NCI-H510A (cell line): ENCODE data around the gene TMEM263.
"Not testable (repeated sequence)": the region's sequence is repeated elsewhere in the genome, so short reads cannot be mapped to it uniquely, and the experiment has no call there.

ENCODE experiments used
- DNase-seq: peaks from one replicate; lab custom pipeline; 2025; lab: John Stamatoyannopoulos, UW

TMEM263 gene

DNA sequence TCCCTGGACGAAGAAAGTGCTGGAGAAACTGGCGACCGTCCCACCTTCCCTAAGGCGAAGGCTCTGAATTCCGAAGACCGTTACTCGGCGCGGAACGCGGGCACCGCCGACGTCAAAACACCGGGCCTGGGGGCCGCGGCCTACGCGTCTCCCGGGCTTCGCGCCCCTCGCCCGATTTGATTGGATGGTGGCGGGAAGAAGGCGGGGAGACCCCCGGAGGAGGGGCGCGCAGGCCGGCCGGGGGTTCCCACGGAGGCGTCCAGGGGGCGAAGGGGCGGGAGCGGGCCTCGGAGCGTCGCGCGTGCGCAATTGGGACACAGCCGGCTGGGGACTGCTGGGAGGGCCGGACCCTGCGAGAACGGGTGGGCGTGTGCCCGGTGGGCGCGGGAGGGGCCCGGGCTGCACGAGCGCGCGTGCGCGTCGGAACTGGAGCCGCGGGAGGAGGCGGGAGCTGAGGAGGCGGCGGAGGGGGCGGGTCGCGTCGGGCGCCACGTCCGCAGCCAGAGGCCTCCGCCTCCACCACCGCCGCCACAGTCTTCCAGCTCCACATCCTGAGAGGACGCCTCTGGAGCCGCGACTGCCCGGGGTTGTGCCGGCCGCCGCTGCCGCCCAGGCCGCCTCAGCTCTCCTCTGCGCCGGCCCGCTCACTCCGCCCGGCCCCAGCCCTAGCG lies at the start of gene TMEM263:
Gene TMEM263 (plus strand): TSS at position 531 of the 671 bp plus-strand sequence. CDS start 11,210 bp downstream, outside the sequence.
- peak; percentile 90 for DNase-seq

DNA sequence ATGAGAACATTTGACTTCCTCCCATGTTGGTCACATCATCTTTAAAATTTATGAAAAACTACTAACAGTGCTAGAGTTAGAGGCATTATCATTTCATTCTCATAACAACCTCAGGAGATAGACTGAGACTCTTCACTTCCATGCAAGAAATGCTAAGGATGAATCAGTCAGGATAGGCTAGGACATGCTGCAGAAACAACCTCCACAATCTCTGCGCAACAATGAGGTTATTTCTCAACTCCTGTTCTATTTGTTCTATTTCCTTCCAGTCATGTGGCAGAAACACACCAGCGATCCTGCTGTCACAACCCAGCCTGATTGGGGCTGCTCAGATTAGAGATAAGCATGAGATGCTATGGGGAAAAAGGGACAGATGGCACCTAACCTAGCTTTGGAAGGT lies 49.0 kb upstream of the TMEM263 start:
- no peak for DNase-seq

DNA sequence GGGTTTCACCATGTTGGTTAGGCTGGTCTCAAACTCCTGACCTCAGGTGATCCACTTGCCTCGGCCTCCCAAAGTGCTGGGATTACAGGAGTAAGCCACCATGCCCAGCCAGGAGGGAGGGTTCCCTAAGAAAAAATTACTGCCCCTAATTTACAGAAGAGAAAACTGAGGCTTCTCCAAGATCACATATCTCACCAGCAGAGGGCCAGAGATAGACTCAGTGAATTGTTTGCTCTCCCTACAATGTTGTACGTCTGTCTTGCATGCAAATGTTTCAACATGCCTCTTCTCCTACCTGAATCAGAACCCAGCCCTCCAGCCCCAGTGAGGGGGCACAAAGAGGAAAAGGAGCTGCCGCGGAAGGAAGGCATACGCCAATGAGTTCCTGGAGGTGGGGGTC lies 48.3 kb upstream of the TMEM263 start:
- no peak for DNase-seq

DNA sequence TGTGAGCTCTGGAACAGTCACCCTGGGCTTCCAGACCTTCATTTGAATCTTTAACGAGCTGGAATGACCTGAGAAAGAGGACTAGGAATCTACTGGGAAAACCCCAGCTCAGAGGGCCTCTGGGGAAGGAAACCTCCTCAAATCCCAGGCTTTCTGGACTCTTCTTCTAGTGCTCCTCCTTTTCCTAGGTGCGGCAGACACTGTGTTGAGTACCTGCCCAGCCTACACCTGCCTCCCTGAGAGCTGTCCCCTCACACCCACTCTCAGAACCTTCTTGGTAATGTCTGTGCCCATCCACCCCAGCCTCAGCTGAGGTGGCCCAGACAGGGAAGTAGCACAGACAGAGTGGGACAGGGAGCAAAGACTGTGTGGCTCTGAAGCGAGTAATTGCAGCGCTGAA lies 47.9 kb upstream of the TMEM263 start:
- no peak for DNase-seq

DNA sequence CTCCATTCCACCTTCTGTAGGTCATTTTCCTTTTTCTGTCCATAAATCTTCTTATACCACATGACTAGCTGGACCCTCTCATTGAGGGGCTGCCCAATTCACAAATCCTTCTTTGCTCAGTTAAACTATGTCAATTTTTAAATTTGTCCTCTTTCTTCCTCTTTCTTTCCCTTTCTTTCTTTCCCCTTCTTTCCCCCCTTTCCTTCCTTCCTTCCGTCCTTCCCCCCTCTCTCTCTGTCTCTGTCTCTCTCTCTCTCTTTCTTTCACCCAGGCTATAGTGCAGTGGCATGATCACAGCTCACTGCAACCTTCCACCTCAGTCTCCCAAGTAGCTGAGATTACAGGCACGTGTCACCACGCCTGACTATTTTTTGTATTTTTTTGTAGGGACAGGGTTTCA lies 47.1 kb upstream of the TMEM263 start:
- DNase-seq = no peak

DNA sequence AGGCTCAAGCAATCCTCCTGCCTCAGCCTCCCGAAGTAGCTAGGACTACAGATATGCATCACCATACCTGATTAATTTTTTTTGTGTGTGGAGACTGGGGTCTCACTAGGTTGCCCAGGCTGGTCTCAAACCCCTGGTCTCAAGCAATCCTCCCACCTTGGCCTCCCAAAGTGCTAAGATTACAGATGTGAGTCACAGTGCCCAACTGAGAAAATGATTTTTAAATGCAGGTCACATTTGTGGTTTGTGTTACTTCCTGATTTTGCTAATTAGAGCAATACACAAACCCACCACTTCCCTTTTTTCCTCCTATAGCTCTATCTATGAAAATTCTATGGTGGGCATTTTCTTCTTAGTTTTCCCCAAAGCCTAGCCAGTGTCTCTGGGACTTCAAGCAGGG lies 45.5 kb upstream of the TMEM263 start:
- no peak for DNase-seq

DNA sequence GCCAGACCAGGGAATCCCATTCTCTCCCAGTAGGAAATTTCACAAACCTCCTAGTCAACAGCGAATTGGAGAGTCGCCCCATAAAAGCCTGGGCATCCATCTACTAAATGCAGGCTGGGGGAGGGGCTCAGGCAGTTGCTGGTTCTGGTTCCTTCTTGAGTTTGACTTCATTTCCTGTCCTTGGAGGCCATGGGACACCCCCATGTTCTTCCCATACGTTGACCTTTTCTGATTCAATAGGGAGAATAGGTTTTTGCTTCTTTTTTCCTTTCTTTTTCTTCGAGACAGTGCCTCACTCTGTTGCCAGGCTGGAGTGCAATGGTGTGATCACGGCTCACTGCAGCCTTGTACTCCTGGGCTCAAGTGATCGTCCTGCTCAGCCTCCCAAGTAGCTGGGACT lies 44.1 kb upstream of the TMEM263 start:
- DNase-seq = no peak

DNA sequence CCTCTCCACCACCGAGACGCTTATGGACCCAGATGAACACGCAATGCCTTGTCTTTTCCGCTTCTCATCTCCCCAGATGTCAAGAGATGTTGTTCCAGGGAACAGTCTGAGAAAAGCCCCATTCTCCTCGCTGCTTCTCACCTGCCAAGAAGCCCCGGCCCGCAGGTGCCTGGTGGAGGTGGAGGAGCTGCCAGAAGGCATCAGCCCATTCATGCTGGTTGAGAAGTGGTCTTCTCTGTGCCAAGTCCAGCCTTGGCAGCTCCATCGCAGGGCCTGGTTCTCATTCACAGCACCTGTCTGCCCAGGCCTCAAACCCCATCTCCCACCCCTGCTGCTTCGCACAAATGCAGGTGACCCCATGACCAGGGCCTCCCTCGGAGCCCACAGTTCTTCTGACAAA lies 42.3 kb upstream of the TMEM263 start:
- DNase-seq = no peak

DNA sequence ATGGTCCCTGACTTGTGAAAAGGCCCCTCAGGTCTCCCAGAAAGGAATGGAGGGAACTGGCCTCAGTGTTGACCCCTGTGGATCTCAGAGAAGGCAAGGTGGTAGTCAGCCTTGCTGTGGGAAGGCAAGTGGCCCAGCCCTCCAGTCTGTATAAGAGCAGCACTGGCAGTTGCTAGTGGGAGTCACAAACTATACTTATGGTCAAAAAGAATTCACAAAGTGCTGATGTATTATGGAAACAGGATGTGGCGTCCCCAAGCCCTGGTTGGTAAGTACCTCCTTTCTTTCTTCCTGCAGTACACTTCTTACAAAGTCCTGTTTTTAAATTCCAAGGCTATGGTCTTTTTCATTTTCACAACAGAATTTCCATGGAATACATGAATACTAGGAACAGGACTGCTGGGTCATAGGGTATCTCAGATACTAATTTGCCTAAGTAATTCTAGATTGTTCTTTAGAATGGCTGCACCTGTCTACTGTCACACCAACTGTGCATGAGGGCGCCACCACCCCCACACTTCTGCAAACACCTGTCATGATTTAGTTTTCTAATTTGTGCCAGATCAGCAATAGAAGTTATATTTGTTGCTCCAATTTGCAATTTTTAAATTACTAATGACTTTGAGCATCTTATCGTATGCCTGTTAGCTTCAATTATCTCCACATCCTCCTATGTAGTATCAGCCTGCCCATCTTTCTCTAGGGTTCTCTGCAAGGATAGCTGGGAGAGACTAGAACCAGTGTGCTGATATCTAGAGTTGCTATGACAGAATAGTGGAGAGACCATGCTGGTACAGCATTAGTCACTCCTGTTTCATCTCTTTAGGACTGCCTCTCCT lies 40.7 kb upstream of the TMEM263 start:
- DNase-seq = no peak

DNA sequence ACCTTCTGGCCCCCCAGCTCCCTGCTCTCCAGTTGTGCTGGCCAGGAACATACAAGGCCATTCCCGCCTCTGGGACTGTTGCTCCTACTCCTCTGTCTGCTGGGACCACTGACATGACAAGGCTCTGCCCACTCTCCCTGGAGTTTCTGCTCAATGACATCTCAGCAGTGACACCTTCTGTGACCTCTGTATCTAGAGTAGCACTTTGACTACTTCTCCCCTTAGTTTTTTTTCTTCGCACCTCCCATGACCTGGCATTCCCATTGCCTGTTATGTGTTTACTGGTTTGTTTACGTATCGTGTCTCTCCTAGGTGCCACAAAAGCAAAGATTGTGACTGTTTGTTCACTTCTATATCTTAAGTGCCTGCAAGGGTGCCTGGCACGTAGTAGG lies 40.1 kb upstream of the TMEM263 start:
- DNase-seq = no peak

DNA sequence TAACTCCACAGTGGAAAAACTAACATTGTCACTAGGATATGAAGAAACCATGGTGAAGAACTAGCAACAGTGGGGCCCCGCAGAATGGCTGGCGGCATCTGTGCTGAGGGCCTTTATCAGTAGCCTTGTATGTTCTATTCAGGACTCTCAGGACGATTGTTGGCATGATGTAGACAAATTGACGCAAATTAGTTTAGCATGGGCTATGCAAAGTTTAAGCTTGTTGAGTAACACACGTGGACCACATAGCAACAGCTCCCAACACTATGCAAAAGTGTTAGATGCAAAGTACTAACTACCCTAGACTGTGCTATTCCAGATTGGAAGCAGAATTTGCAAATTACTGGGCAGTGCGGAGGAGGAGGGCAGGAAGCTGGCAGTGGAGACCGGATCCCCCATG lies 38.2 kb upstream of the TMEM263 start:
- DNase-seq = no peak

DNA sequence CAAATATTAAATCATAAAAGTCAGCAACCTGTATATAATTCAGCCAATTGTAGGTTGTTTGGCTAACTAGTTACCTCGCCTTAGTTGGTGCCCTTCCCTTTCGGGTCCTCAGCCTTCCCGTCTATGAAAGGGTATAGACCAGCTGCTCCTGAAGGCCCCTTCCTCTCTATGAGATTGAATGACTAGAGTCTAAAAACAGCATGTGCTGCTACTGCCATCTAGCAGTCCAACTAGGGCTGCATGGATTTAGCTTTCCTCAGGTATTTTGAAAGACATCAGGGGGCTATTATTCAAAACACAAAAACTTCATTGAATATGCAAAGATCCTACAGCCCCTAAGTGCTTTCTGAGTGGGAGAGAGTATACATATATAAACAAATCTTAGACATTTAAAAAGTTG lies 37.0 kb upstream of the TMEM263 start:
- DNase-seq = peak; percentile 13

DNA sequence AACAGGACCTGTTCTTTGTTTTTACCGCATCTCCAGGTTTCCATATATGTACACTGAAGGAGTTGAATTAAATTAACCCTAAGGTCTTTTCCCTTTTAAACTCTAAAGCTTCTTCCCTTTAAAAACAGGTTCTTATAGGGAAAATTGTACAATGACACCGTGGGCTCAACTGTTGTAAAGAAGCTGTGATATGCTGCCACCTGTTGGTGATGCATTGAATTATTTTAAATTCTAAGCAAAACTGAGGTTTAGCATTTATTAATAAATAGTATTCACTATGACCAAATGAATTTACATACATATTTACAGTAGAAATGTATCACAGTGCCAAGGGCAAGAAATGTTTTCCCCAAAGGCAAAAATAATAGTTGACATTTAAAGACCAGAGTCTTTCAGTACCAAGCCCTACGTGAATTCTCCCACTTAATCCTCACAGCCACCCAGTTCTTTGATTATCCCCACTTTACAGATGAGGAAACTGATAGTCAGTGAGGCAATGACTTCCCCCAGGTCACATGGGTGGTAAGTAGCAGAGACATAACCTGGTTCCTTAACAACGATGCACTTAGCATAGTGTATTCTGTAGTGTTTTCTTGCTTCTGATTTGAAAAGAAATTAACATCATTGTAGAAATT lies 35.7 kb upstream of the TMEM263 start:
- DNase-seq = peak; percentile 5

DNA sequence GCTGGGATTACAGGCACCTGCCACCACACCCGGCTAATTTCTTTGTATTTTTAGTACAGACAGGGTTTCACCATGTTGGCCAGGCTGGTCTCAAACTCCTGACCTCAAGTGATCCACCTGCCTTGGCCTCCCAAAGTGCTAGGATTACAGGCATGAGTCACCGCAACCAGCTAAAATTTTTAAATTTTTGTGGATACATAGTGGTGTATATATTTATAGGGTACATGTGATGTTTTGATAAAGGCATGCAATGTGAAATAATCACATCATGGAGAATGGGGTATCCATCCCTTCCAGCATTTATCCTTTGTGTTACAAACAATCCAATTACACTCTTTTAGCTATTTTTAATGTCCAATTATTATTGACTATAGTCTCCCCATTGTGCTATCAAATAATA lies 33.7 kb upstream of the TMEM263 start:
- DNase-seq = not testable (repeated sequence)

DNA sequence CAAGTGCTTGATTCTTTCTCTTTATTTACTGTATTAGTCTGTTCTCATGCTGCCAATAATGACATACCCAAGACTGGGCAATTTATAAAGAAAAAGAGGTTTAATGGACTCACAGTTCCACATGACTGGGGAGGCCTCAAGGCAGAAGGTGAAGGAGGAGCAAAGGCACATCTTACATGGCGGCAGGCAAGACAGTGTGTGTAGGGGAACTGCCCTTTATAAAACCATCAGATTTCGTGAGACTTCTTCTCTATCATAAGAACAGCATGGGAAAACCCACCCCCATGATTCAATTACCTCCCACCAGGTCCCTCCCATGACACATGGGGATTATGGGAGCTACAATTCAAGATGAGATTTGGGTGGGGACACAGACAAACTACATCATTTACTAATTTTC lies 32.1 kb upstream of the TMEM263 start:
- not testable (repeated sequence) for DNase-seq

DNA sequence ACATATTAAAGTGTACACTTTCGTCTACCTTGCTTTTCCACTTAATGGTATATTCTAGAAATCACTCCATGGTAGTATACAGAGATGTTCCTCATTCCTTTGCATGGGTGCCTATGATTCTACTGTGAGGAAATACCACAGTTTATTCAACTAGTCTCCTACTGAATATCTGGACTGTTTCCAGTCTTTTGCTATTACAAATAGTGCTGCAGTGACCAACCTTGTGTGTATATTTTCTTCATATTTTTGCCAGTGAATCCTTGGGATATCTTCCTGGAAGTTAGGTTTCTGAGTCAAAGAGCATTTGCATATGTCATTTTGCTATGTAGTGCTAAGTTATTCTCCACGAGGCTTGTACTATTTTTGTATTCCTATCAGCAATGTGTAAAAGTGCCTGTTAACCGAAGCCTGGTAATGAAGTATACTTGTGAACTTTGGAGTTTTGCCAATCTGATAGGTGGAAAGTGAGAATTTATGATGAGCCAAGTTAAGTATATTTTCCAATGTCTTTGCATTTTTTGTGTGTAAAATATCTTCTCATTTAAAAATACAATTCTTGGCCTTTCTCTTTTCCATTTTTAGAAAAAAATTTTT lies 31.3 kb upstream of the TMEM263 start:
- no peak for DNase-seq

DNA sequence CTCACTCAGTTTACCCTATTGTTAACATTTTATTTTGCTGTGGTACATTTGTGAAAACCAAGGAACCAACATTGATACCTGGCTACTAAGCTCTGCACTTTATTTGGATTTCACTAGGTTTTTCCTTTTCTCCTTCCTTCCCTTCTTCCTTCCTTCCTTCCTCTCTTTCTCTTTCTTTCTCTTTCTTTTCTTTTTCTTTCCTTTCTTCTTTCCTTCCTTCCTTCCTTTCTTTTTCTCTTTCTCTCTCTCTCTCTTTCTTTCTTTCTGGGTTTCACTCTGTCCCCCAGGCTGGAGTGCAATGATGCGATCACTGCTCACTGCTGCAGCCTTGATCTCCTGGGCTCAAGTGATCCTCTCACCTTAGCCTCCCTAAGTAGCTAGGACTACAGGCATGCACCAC lies 29.1 kb upstream of the TMEM263 start:
- no peak for DNase-seq

DNA sequence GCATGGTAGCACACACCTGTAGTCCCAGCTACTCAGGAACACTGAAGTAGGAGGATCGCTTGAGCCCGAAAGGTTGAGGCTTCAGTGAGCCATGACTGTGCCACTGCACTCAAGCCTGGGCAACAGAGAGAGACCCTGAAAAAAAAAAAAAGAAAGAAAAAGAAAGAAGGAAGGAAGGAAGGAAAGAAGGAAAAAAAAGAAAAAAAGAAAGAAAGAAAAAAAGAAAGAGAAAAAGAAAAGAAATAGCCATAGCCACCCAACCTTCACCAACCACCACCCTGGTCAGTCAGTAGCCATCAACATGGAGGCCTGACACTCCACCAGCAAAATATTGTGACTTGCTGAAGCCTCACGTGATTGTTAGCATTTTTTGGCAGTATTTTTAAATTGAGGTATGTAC lies 21.4 kb upstream of the TMEM263 start:
- no peak for DNase-seq

DNA sequence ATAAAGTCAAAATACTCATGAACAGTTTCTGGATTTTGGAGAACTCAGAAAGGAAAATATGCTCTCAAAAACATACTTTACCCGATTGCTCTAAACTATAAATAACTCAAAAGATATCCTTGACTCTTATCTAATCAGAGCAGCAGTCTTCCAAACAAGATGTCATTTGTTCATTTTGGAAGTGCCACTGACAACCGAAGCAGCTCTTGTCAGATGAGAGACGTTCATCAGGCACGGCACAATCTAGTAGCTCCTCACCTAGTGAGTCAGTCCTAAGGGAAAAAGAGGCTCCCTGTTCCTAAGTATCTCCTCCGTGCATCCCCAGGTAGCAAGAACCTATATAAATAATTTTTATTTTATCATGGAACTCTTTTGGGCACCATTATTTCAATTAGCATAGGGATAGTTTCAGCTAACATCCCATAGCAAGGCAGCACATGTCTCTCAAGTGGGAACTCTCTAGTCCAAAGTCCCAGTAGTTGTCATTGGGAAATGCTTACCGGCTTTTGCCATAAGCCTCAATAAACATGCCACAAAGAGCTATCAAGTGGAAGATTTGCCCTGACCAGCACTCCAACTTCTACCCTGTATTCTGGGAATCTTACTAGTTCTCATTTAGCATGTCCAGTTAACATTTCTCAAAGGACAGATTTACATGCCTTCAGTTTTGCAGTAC lies 14.1 kb upstream of the TMEM263 start:
- DNase-seq = no peak

DNA sequence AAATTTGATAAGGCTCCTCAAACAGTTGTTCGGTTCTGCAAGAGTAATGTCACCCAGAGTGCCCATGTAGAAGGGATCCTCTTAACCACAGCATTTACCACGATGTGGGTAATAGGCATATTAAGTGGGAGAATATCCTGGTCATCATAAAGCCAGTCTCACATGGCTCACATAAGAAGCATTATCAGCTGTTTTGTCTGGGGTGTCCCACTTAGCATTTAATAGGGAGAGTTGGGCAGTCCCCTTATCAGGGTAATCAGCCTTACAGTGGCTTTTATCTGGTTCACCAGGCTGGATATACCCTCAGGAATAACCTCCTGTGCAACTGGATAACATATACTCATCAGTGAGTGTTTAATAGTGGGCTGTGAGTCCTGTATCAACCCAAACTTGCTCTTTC lies 12.9 kb upstream of the TMEM263 start:
- DNase-seq = no peak

DNA sequence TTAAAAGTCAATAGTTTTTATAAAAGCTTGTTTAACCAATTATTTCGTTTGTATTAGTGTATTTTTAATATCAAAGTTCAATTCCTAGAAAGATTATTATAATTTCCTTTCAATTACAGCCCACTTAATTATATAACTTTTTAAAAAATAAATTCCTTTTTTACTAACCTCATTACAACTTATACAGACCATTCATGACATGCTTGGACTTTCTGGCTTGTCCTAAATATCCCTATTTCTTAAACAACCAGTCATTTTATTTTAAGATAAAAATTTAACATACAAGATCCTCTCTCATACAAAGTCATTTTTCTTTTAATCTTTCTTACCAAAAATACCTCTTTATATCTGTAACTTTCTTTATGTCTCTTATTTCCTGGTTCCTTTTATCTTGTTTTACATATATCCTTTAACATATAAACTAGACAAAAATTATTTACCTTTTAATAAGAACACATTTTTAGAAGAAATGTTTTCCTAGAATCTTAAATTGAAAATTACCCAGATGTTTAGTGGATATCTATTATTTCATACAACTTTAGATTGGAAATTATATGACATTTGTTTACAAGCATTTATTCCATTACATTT lies 10.4 kb upstream of the TMEM263 start:
- no peak for DNase-seq

DNA sequence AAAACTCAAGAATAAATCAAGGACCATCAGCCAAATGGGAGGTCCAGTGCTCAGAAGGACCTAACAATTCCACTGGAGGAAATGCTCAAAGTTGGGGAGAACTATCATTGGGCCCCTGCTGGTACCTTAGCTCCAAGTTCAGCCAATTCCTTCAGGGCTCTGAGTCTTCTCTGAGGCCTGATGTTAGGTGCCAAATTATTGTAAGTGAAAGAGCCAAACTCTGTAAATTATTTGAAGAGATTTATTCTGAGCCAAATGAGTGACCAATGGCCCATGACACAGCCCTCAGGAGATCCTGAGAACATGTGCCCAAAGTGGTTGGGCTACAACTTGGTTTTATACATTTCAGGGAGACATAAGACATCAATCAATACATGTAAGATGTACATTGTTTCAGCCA lies 8.2 kb upstream of the TMEM263 start:
- no peak for DNase-seq
